ENCODE data around the gene LEP.

The LEP gene
- long read RNA-seq, donor 1, result 0 reads
- long read RNA-seq, donor 2, result 0 reads
- long read RNA-seq, donor 3, result 0 reads
- long read RNA-seq, donor 4, result 0 reads
- long read RNA-seq, donor 5, result 0 reads
- long read RNA-seq, donor 6, result 0 reads
- long read RNA-seq, donor 7, result 0 reads
- long read RNA-seq, donor 8, result 0 reads

DNA sequence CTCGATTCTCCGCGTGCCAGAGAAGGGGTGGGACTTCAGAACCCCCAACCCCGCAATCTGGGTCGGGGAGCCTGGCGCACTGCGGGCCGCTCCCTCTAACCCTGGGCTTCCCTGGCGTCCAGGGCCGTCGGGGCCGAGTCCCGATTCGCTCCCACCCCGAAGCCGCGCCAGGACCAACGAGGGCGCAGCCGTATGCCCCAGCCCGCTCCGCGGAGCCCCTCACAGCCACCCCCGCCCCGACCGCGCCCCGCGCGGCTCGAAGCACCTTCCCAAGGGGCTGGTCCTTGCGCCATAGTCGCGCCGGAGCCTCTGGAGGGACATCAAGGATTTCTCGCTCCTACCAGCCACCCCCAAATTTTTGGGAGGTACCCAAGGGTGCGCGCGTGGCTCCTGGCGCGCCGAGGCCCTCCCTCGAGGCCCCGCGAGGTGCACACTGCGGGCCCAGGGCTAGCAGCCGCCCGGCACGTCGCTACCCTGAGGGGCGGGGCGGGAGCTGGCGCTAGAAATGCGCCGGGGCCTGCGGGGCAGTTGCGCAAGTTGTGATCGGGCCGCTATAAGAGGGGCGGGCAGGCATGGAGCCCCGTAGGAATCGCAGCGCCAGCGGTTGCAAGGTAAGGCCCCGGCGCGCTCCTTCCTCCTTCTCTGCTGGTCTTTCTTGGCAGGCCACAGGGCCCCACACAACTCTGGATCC, at the start of gene LEP:
Gene LEP, plus strand, starts transcription at position 583 of the 691 bp plus-strand sequence. CDS start 10,741 bp downstream, outside the sequence.
- DNase-seq, result no peak

GRCh38 chr7:128192497-128193142, 48.5 kb upstream of the LEP start:
- no peak for DNase-seq

GRCh38 chr7:128194533-128195282, 46.4 kb upstream of the LEP start:
- no peak for DNase-seq

DNA sequence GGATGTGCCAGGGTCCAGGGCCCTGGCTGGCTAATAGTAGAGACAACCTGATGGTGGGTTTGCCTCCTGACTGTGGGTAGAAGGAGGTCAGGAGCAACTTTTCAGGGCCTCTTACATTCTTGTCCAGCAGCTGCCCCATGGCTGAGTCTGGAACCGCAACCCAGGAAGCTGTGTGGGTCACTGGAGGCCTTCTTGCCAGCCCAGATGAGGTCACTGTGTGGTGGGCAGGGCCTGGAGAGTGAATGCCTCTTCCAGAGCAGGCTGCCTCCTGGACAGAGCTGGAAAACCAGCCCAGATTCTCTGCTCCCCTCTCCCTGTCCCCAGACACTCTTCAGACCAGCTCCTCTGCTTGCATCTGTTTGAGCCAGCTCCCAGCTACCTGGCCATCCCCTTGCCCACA, 43.5 kb upstream of the LEP start:
- DNase-seq, result no peak

- no peak for DNase-seq
These were observed 43.0 kb upstream of the LEP start for GRCh38 chr7:128197989-128198580.

GRCh38 chr7:128200376-128200775, 40.7 kb upstream of the LEP start:
- DNase-seq, result no peak

DNA sequence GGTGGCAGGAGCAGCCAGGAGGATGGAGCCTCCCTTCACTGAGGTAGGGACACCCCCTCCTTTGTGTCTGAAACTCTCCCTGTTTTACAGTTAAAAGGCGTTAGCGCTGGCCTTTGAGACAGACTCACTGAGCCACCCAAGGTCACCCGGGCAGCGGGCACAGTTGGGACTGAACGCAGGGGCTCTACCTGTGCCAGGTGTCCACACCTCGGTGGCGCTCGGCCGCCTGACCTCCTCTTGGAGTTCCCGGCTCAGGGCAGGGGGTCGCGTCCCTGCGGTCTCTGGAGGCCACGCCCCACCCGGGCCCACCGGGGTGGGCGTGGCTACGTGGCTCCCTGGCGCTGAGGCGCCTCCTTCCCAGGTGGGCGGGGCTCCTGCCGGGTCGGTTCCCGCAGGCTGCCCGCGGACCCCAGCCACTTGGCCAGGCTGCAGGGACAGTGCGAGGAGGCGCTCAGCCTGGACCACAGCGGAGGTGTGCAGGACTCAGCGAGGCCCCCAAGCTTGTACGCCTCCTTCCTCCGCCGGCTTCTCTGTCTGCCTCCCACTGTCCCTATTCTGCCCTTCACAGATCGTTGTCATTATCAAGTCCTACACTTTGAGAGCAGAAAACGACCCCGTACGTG, 39.9 kb upstream of the LEP start:
- DNase-seq, result peak; percentile 50

DNA sequence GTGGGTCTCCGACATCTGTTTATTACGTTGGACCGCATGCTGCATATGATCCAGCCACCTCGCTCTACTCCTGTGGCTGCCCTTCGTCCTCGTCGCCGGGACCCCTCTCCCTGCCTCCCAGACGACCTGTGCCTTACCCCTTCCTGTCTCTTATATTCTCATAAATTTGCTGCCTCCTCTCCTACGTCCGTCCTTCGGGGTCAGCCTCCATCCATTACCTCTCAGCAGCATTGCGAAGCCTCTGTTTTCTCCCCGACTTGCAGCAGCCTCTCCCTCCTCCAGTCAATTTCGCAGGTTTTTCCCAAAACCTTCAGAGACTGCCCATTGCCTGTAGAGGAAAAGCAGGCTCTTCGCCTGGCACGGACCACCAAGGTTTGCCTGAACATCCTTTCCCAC, 39.4 kb upstream of the LEP start:
- no peak for DNase-seq

- no peak for DNase-seq
These were observed 38.7 kb upstream of the LEP start for GRCh38 chr7:128202287-128202957.

- DNase-seq, result no peak
These were observed 38.0 kb upstream of the LEP start for GRCh38 chr7:128203047-128203491.

GRCh38 chr7:128203710-128204214, 37.3 kb upstream of the LEP start:
- no peak for DNase-seq

DNA sequence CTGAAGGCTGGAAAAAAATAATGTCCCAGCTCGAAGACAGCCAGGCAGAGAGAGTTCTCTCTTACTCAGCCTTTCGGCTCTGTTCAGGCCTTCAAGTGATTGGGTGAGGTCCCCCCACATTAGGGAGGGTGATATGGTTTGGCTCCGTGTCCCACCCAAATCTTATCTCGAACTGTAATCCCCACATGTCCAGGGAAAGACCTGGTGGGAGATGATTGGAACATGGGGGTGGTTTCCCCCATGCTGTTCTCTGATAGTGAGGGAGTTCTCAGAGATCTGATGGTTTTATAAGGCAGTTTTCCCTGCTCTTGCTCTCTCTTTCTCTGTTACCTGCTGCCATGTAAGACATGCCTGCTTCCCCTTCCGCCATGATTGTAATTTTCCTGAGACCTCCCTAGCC, 36.6 kb upstream of the LEP start:
- DNase-seq, result no peak

GRCh38 chr7:128205068-128205467, 36.0 kb upstream of the LEP start:
- no peak for DNase-seq

GRCh38 chr7:128206017-128206746, 34.9 kb upstream of the LEP start:
- DNase-seq, result no peak

- DNase-seq, result no peak
These were observed 34.2 kb upstream of the LEP start for GRCh38 chr7:128206747-128207500.

- DNase-seq, result no peak
These were observed 33.5 kb upstream of the LEP start for GRCh38 chr7:128207609-128208008.

DNA sequence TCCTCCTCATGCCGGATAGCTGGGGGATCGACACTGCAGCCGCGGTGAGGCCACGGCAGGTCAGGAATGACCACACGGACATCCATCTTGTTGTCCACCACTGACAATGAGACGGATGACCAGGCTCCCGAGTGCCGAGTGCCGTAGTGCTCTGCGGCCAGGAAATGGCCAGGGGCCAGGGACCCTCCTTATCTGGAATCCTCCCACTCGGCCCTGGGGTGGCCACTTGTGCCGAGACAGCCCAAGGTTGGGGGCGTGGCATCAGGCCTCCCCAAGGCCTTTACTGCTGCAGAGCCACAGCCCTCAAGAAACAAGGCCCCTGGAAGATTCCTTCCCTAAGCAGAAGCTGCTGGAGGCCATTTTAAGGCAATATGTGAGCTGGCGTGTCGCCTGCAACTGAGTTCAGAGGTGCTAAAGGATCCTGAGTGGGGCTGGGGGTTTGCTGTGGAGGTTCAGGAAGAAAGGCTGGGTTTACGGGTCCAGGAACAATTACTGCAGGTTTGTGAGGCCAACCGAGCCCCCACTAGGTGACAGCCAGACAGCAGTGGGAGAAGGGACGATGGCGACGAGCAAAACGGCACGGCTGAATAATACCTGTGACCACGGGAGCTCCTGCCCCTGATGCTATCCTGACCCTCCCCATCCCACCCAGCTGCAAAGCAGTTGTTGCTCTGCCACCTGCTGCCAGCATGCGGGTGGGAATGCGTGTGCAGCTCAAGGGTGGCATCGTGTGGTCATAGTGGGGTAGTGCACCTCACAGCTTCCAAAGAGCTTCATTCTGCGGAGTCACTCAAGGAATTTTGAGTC, 31.6 kb upstream of the LEP start:
- DNase-seq, result peak; percentile 67

DNA sequence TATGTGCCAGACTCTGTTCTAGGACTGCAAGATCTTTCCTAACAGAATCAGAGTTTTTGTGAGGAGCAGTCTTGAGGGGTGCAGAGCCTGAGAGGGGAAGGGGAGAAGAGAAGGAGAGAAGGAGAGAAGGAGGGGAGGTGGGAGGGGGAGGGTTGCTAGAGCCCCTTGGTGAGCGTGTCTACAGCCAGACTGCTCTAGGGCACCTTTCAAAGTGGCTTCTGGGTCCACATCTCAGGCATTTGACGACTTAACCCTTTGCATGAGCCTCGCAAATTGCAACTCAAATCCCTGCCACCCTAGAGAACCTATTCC, 31.1 kb upstream of the LEP start:
- no peak for DNase-seq

Data from right kidney (tissue), 9 donors.